Measurements from ENCODE around the gene SPATA13.
"Not testable (repeated sequence)": the region's sequence is repeated elsewhere in the genome, so short reads cannot be mapped to it uniquely, and the experiment has no call there.

The SPATA13 gene

DNA sequence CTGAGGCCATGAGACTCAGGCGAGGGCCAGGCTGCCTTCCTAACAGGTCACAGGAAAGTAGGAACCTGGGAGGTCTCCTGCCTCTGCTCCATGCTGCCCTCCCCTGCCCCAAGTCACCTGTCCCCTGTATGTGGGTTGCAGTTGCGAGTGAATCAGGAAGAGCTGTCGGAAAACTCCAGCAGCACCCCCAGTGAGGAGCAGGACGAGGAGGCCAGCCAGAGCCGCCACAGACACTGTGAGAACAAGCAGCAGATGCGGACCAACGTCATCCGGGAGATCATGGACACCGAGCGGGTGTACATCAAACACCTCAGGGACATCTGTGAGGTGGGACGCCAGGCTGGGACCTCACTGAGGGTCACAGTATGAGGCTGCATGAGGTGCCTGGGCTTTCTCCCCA lies 126.1 kb downstream of the SPATA13 start:
- no peak for DNase-seq

DNA sequence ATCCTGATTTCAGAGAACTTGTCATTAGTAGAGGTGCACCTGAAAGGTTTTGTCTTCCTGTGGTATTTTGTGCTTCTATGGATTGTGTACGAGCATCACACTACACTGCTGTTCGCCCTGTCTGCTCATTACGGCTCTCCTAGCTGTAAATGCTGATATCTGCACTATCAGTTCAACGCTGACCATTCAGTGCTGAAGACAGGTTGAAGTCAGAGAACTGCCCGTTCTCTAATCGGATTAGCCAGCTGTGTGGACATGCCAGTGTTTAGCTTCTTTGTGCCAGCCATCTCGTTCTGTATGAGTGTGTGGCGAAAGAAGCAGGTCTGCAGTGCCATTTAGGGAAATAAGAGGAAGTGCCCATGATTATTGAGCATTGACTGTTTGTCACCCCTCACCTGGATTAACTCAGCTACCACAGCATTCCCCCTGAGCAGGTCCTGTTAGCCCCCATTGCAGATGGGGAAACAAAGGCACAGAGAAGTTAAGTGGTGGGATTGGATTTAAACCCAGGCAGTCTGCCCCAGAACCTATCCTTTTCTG lies 127.3 kb downstream of the SPATA13 start:
- no peak for DNase-seq

DNA sequence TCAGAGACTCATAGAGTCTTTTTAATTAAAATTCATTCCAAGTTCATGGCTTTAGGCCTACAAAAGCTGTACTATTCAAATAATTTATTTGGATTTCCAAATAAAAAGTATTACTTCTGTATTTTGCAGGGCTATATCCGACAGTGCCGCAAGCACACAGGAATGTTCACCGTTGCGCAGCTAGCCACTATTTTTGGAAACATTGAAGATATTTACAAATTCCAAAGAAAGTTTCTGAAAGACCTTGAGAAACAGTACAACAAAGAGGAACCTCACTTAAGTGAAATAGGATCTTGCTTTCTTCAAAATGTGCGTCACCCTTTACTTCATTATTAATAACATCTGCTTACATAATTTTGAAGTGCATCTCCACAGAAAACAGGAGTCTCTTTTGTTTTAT lies 128.3 kb downstream of the SPATA13 start:
- no peak for DNase-seq

DNA sequence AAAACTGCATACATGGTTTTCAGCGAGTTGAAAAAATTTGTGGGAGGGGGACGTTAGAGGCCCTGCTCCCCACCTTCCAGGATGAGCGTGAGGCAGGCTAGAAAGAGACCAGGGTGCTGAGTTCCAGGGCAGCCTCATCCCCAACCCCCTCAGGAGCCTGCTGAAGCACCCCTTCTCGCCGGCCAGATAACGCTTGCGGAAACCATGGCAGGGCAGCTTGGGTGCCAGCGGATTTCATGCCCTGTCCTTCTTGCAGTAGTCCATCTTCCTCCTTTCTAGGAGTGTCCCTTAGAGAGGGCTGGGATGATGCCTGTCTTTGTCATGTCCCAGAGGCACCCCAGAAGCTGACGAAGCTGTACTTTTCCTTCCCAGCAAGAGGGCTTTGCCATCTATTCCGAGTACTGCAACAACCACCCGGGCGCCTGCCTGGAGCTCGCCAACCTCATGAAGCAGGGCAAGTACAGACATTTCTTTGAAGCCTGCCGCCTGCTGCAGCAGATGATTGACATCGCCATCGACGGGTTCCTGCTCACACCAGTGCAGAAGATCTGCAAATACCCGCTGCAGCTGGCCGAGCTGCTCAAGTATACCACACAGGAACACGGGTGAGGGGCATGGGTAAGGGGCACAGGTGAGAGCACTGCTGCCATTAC lies 129.9 kb downstream of the SPATA13 start:
- DNase-seq, result no peak

DNA sequence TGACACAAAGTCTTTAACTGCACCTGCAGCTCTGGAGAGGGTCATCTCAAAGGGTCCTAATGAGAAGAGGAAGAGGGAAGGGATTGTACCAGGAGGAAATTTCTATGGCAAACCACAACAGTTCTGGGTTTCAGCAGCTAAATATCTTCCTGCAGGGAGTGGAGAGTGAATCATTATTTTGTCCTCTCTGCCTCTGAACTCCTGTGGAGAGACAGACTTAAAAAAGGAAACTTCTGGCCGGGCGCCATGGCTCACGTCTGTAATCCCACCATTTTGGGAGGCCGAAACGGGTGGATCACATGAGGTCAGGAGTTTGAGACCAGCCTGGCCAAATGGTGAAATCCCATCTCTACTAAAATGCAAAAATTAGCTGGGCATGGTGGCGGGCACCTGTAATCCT lies 132.0 kb downstream of the SPATA13 start:
- no peak for DNase-seq

DNA sequence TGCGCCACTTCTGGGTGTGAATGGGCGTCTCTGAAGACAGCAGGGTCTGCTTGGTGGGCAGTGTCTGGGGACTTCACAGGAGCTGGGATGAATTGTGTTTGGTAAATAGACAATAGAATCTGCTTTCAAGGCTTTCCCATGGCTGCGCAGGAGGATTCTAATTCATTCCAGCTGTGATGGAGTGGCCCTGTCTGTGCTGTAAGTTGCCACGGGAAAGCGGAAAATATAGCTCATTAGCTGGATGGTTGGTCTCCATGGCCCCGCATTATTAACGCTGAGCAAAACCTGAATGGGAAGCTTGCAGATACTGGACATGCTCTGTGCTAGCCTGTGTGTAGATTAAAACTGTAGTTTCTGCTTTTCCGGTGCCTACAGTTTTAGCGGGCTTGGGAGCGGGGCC lies 133.2 kb downstream of the SPATA13 start:
- DNase-seq, result no peak

DNA sequence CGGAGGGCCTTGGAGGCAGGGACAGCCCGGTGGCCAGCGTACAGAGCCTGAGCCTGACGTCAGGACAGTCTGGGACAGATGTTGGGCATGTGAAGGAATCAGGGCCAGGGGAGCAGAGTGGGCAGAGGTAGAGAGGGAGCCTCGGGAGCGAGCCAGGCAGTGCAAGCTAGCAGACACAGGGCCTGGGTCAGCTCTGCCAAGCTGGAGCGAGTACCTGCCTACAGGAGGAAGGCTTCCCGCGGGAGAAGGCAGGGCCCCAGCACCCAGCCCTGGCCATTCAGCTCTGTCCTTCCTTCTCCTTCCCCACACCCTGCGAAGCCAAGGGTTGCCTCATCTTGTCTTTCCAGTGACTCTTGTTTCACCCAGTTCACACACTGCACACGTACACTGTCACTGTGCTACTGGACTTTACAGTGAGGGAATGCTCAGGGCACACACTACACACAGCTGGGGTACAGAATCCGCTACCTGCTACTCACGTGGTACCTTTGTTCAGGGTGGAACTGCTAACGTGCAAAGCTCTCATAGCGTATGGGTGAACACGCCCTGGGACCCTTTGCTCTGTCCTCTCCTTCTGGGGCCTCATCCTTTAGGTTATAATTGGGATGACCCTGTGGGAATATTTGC lies 139.1 kb downstream of the SPATA13 start:
- DNase-seq, result no peak

DNA sequence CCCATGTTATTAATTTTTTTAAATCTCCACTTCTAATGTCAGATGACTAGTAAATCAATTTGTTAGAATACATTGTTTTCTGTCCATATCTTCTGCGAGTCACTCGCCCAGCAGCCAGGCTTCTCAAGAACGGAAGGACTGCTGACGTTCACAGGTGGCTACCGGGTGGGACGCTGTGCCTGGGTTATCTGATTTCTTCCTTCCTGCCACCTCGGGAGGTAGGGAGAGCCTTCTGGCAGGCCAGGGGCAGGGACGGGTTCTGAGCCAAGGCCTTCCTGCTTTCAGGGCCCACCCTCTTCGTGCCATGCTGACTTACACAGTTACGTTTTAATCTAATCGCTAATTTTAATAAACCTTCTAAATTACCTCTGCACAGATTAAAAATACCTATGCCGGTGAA lies 140.9 kb downstream of the SPATA13 start:
- no peak for DNase-seq

DNA sequence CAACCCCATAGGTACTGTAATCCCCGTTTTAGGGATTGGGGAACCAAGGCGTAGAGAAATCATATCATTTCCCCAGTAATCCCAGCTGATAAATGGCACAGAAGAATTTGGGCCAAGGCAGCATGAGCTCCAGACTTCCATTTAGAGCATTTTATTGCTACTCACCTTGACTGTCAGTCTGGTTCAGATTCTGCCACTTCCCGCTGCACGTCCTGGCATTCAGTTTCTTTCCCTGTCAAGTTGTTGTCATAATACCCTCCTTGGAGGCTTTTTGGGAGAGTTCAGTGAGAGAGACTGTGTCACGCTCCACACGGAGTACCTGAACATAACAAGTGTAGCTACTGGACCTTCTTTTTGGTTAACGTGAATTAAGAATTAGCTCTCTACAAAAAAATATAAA lies 141.4 kb downstream of the SPATA13 start:
- DNase-seq, result no peak

DNA sequence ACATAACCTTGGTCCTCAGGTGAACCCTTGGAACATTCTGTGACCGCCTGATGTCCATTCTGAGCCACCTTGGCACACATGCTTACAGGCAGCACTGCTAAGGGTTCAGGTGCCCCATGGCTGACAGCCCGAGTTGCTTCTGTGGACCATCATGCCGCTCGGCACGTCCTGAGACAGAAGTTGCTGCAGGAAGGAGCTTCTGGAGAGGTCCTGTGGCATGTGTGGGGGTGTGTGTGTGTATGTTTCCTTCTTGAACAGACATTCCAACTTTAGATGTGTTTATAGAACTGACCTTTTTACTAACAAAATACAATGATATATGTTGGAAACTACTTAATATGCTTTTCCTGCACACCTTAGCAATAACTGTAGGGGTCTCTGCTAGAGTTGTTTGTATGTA lies 144.1 kb downstream of the SPATA13 start:
- no peak for DNase-seq

DNA sequence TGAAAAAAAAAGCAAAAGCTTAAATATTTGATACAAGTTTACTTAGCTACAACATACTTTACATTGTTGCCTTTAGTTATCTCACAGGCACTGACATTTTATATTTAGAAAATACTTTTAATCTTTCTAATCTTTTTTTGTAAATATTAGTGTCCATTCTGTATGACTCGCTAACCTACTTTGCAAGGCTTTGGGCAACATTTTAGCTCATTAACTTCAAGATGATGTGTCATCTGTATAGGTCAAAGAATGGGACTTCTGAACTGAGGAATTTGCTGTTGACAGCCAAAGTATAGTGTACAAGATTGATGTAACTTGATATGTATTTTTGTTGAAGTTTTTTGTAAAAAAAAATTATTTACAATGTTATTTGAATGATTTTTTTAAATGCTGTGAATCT lies 146.1 kb downstream of the SPATA13 start:
- DNase-seq, result no peak

DNA sequence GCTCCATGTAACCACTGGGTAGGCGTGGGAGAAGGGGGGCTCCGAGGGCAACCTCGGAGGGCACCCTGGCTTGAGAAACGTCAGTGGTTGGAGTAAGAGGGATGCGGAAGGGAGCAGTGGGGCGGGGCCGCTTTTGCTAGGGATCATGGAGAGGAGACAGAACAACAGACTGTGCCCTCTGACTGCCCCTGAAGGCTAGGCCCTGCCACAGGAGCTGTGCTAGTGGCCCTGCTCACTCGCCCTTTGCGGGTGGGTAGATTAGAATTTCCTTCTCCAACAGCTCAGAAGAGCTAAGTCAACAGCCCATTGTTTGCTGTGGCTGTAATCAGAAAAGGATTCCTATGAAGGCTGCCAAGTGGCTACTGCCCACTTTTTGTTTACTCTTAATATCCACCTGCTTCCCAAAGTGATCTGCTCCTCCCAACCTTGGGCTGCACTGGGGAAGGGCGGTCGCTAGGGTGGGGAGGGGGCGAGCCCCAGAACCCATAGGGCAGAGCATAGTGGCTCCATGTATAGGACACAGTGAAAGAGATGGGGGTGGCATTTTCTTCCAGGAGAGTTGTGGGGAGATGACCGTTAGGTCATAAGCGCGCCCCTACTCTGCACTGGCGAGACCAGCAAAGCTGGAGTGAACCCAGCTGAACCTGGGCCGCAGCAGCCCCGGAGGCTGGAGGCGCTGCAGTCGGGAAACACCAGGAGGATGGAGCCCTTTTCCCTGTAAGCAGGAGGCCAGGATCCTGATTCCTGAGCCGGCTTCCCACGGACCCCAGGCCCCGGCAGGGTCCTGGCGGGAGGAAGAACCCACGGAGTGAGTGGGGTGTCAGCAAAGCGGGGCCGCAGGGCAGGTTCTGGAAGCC lies 146.9 kb downstream of the SPATA13 start:
- DNase-seq, result no peak

DNA sequence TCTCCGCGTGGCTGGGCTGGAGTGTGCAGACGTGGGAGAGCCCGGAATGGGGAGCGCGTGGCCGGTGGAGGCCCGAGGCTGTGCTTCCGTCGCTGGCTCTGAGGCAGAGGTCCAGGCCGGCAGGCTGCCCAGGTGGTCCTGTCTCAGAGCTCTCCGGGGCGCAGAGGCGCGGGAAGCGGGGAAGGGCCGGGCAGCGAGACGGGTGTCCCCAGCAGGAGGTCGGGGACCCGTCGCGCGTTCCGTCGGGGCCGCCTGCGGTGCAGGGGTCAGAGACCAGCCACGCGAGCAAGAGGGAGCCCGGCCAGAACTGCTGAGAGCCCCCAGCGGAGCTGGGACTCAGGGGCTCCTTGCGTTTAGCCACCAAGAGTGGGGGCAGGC lies 147.5 kb downstream of the SPATA13 start:
- no peak for DNase-seq

DNA sequence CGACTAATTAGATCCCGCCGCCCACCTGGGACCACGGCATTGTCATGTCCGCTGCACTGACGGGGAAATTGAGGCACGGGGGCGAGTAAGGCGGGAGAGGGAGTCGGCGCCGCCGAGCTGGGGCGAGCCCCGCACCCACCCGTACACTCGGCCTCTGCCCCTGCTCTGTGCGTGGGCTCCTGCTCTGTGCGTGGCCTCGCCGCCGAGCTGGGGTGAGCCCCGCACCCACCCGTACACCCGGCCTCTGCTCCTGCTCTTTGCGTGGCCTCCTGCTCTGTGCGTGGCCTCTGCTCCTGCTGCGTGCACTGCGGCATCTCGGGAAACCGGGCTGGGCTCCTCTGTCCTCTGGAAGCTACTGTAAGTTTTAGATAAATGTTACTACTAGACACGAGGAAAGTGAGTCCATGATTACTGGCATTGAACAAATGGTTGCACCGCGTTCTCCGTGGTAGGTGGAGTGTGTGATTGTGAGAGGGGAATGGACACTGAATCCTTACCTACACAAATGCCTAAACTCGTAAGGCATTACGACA lies 148.0 kb downstream of the SPATA13 start:
- no peak for DNase-seq

DNA sequence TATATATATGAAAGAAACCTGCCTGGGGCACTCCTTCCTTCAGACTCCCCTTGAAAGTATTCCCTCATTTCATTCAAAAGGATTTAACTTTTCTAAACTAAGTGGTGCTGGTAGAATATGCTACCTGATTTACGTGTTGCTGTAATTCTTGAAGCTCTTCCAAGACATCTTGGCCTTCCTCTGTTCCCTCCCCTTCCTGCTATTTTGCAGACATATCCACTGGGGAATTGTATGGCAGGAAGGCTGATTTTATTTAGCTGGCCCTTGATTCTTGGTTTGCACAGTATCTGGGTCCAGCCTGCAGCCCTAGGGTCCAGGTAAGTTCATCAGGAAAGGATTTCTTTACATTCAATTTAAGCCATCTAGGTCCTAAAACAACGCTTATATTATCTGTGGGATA lies 148.8 kb downstream of the SPATA13 start, which contains the start of gene C1QTNF9:
Gene C1QTNF9, plus strand, starts transcription at position 281 of the 400 bp plus-strand sequence. CDS start 6,424 bp downstream, outside the sequence.
- DNase-seq, result not testable (repeated sequence)

DNA sequence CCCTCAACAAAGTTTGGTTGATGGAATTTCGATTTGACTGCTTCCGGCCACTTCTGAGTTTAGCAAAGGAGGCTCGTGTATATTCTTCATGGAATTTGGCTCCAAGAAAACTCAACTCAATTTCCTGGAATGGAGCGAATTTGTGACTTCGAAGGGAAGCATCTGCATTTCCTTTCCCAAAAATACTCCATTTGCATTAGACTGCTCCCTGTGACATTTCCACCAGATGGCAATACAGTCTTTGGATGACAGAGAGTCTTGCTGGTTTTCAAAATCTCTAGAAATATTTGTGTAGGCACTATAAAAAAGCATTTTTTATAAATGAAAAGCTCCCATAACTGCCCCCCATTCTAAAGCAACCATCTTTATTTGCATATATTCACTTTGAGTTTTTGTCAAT lies 152.9 kb downstream of the SPATA13 start:
- DNase-seq, result no peak

DNA sequence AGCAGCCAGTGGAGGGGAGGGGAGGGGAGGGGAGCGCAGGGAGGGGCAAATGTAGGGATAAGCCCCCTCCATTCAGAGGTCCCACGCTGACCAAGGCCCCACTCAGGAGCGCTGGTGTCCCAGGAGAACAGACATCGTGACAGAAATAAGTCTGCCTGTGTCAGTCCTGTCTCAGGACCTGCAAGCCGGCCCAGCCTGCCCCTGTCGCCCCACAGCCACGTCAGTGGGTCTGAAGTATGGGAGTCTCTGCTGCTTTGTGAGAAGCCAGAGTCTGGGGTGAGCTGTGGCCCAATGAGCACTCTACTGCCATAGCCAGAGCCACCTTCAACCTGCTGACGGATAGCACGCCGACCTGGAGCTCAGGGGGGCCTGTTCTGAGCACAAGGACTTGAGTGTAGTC lies 157.3 kb downstream of the SPATA13 start:
- not testable (repeated sequence) for DNase-seq

DNA sequence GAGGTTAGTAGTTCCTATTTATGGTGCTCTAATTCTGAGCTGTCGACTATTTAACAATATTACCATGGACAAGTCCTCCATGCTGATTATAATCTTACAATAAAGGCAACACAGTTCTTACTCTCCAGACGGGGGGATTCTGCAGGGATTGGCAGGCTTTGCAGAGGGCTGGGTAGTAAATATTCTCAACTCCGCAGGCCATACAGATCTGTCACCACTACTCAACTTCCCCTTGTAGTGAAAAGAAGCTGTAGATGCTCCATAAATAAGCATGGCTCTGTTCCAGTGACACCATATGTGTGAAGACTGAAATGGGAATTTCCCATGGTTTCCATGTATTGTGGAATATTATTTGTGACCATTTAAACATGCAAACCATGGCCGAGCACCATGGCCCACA lies 158.4 kb downstream of the SPATA13 start:
- DNase-seq, result not testable (repeated sequence)

DNA sequence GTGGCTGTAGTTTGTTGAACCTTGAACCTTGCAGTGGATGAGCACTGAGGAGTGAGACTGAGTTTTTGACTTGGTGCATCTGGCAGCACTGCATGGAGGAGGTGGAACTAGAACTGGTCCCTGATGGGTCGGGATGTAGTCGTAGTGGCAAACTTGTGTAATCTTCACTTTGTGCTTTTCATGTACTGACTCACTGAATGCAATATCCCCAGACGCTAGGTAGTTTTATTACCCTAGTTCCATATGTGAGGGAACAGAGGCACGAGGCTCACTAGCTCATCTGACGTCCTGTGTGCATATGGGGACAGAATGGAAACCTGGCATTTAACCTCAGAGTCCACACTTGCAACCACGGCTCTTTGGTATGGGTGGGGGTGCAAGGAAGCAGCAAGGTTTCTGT lies 159.1 kb downstream of the SPATA13 start:
- DNase-seq, result not testable (repeated sequence)

DNA sequence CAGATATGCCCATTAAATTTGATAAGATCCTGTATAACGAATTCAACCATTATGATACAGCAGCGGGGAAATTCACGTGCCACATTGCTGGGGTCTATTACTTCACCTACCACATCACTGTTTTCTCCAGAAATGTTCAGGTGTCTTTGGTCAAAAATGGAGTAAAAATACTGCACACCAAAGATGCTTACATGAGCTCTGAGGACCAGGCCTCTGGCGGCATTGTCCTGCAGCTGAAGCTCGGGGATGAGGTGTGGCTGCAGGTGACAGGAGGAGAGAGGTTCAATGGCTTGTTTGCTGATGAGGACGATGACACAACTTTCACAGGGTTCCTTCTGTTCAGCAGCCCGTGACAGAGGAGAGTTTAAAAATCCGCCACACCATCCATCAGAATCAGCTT lies 160.9 kb downstream of the SPATA13 start:
- DNase-seq, result not testable (repeated sequence)

DNA sequence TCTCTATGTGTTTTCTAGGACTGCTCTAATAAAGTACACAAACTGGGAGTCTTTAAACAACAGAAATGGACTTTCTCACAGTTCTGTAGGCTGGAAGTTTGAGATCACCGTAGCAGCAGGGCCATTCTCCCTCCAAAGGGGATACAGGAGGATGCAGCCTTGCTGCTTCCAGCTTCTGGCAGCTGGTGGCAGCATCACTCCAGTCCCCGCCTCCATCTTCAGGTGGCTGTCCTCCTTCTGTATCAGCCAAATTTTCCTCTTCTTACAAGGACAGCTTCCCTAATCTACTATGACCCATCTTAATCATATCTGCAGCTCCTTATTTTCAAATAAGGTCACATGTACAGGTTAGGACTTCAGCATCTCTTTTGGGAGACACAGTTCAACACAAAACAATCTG lies 161.9 kb downstream of the SPATA13 start:
- DNase-seq, result not testable (repeated sequence)

DNA sequence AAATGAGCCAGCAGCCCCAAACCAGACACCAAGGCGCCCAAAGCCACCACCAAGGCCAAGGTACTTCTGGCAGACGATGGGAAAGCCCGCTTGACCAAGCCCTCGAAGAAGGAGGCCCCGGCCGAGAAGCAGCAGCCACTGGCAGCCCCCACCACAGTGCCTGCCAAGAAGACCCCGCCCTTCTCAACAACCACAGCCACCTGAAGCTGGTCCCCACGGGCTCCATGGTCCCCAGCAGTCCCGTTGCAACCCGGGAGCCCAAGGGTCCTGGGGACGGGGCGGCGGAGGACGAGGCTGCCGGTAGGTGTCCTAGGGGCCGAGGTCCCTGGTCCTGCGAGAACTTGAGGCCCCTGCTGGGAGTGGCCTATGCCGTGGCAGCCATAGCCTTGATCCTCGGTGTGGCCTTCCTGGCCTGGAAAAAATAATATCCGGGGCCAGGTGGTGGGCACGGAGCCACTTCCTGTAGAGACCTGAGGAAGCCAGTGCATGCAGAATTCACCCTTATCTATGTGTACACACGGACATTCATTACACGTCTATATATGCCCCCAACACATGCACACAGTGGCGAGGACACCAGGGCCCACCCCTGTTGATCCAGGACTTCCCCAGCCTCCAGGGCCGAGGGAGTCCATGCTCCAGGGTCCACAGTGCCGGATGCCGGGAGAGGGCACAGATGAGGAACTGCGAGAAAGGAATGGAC lies 162.7 kb downstream of the SPATA13 start:
- no peak for DNase-seq

DNA sequence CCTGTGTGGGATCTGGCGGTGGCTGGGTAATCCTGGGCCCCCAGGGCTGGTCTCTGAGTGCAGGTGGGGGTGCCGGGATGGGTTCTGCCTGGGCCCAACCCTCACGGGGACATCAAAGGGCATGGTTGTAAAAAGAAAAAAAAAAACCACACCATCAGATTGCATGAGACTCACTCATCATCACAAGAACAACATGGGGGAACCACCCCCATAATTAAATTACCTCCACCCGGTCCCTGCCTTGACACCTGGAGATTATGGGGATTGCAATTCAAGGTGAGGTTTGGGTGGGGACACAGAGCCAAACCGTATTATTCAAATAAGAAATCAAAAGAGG lies 163.2 kb downstream of the SPATA13 start:
- no peak for DNase-seq
